22Rv1 (cell line): ENCODE results near the gene CBLB.

Source experiments
- ZFX ChIP-seq: fragments of 450-650 bp; IDR thresholded peaks from 2 replicates; pipeline ENCODE4 v1.6.1; 2017; ENCODE audit warnings: antibody characterized with exemption, borderline replicate concordance
- TF ChIP-seq, protein P1 (sequence below): fragments of 450-650 bp; IDR thresholded peaks from 2 replicates; pipeline ENCODE4 v1.5.1; 2017; ENCODE audit warnings: mild to moderate bottlenecking

DNA sequence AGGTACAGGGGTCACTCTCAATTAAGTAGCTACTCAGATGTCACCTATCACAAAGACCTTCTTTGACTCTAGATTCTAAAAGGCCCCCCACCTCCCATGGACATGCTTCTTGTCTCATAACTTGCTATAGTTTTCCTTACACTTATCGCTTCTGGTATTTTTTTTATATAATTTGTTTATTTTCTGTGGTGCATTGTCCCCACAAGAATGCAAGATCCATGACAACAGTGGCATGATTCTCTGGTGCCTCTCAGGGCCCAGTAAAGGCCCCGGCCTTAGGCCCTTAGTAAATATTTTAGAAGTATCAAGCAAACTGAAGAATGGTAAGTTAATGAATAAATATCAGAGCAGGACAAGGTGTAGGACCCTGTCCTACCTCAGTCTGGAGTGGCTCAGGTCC lies 248.6 kb downstream of the CBLB start:
- TF ChIP-seq, protein P1, sequence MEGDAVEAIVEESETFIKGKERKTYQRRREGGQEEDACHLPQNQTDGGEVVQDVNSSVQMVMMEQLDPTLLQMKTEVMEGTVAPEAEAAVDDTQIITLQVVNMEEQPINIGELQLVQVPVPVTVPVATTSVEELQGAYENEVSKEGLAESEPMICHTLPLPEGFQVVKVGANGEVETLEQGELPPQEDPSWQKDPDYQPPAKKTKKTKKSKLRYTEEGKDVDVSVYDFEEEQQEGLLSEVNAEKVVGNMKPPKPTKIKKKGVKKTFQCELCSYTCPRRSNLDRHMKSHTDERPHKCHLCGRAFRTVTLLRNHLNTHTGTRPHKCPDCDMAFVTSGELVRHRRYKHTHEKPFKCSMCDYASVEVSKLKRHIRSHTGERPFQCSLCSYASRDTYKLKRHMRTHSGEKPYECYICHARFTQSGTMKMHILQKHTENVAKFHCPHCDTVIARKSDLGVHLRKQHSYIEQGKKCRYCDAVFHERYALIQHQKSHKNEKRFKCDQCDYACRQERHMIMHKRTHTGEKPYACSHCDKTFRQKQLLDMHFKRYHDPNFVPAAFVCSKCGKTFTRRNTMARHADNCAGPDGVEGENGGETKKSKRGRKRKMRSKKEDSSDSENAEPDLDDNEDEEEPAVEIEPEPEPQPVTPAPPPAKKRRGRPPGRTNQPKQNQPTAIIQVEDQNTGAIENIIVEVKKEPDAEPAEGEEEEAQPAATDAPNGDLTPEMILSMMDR: no peak
- no peak for TF ChIP-seq ZFX
